HepG2 (cell line): ENCODE data around the gene SGMS1. TPM values are rescaled to one million over a fixed set of nuclear protein-coding genes. Genes with fewer than 3 reads are reported as not detected.
A peak's percentile ranks its signal among the peaks of the same experiment; 100 is the strongest.

Experiments
- ATAC-seq: fragments of 200-7000 bp; cut with Tn5 transposase; 3 replicates; pipeline ENCODE4 v1.9.1; 2020; ENCODE audit warnings: mild to moderate bottlenecking, moderate library complexity
- BruUV-seq: library from RNA; stranded (reverse); fragments of 400-500 nt; replicated peaks from 2 replicates; lab custom pipeline; 2021; lab: Mats Ljungman, UMichigan
- CTCF ChIA-PET: fragments of 300-600 bp; formaldehyde crosslinking; extraction: SDS; loops from one replicate; lab custom pipeline; 2021; ENCODE audit warnings: low total read pairs, inconsistent platforms, low intra/inter-chr PET ratio; lab: Yijun Ruan, JAX
- POLR2A ChIA-PET: fragments of 350-600 bp; sonication (Branson Sonifier 250); formaldehyde crosslinking; loops from one replicate; lab custom pipeline; 2020; ENCODE audit warnings: antibody characterized with exemption, inconsistent platforms; lab: Yijun Ruan, JAX
- DNase-seq: peaks from one replicate; pipeline ENCODE4 v3.0.0-alpha.2; 2015; ENCODE audit warnings: low spot score
- FAIRE-seq: peaks from 3 replicates; lab custom pipeline; 2011; peaks lifted over from hg19 to GRCh38; lab: Jason Lieb, UNC
- H2AFZ ChIP-seq: one replicate; pipeline ENCODE4 v1.6.1; 2011; ENCODE audit warnings: low read length, inconsistent platforms
- H3K27ac ChIP-seq: fragments of 300-600 bp; 3 replicates; pipeline ENCODE4 v1.8.0; 2011; ENCODE audit warnings: mixed run types, mild to moderate bottlenecking, mixed read lengths, low read length, inconsistent platforms; ENCODE audit not compliant: insufficient read depth; ENCODE audit errors: extremely low read length
- H3K27me3 ChIP-seq, 2 experiments: fragments of 200-600 bp in 1 of 2; 2 replicates in 1 of 2; 3 replicates in 1 of 2; pipeline versions ENCODE4 v1.6.0 to v1.8.0; 2011; ENCODE audit warnings: low read length in 2 of 2, mild to moderate bottlenecking in 2 of 2, moderate library complexity in 2 of 2, inconsistent platforms in 1 of 2; ENCODE audit not compliant: insufficient read depth in 2 of 2, control insufficient read depth in 1 of 2
- H3K36me3 ChIP-seq, 2 experiments: fragments of 200-600 bp in 1 of 2; replicated peaks in 1 of 2; 2 replicates in 1 of 2; 3 replicates in 1 of 2; pipeline versions ENCODE4 v1.5.1 to v1.8.0; 2011; ENCODE audit warnings: low read length in 2 of 2, inconsistent platforms in 1 of 2; ENCODE audit not compliant: insufficient read depth in 2 of 2, control insufficient read depth in 1 of 2
- H3K4me1 ChIP-seq: 2 replicates; pipeline ENCODE4 v1.5.1; 2012; ENCODE audit warnings: low read length, inconsistent platforms; ENCODE audit not compliant: insufficient read depth
- H3K4me2 ChIP-seq: 2 replicates; pipeline ENCODE4 v1.6.0; 2011; ENCODE audit warnings: low read depth, low read length, inconsistent platforms
- H3K4me3 ChIP-seq, 3 experiments: fragments of 200-600 bp in 1 of 3; sonication (generic), shearing (Covaris generic) in 1 of 3; replicated peaks in 1 of 3; 2 replicates each; pipeline ENCODE4 v1.5.1; 2011 to 2016; ENCODE audit warnings: low read length in 3 of 3, inconsistent platforms in 2 of 3, low read depth in 2 of 3, mild to moderate bottlenecking in 2 of 3, control low read depth in 1 of 3, mixed read lengths in 1 of 3; ENCODE audit not compliant: insufficient read depth in 1 of 3
- H3K79me2 ChIP-seq: one replicate; pipeline ENCODE4 v1.6.1; 2011; ENCODE audit warnings: low read length, inconsistent platforms; ENCODE audit not compliant: insufficient read depth
- H3K9ac ChIP-seq: 2 replicates; pipeline ENCODE4 v1.6.0; 2011; ENCODE audit warnings: mild to moderate bottlenecking, low read depth, low read length, inconsistent platforms; ENCODE audit not compliant: insufficient read depth
- H3K9me3 ChIP-seq: 2 replicates; pipeline ENCODE4 v1.5.1; 2012; ENCODE audit warnings: mild to moderate bottlenecking, low read length
- H4K20me1 ChIP-seq: 2 replicates; pipeline ENCODE4 v1.6.0; 2011; ENCODE audit warnings: inconsistent platforms, mild to moderate bottlenecking, low read length, moderate library complexity; ENCODE audit not compliant: insufficient read depth
- ATM ChIP-seq: fragments of 450-650 bp; IDR thresholded peaks from 2 replicates; pipeline ENCODE4 v1.7.1; 2017; ENCODE audit warnings: mild to moderate bottlenecking, borderline replicate concordance
- CCDC6 ChIP-seq: sonication (generic); formaldehyde crosslinking; IDR thresholded peaks from 2 replicates; pipeline ENCODE4 v1.8.1; 2022; ENCODE audit warnings: mild to moderate bottlenecking, missing genetic modification reagents, moderate library complexity
- DBP ChIP-seq: sonication (generic); formaldehyde crosslinking; IDR thresholded peaks from 2 replicates; pipeline ENCODE4 v1.4.0; 2020; ENCODE audit warnings: missing genetic modification reagents; ENCODE audit errors: not compliant biosample characterization
- GATAD2A ChIP-seq: IDR thresholded peaks from 2 replicates; pipeline ENCODE4 v1.6.1; 2016
- HOXA9 ChIP-seq: sonication (generic); formaldehyde crosslinking; IDR thresholded peaks from 2 replicates; pipeline ENCODE4 v1.8.1; 2022; ENCODE audit warnings: missing genetic modification reagents, mild to moderate bottlenecking, moderate library complexity, borderline replicate concordance
- KAT2B ChIP-seq: fragments of 150-350 bp; IDR thresholded peaks from 2 replicates; pipeline ENCODE4 v1.6.1; 2014; ENCODE audit warnings: low read depth, low read length, borderline replicate concordance
- KDM4B ChIP-seq: sonication (generic); formaldehyde crosslinking; IDR thresholded peaks from 2 replicates; pipeline ENCODE4 v1.4.0; 2020; ENCODE audit warnings: missing genetic modification reagents
- KDM5B ChIP-seq: sonication (generic); formaldehyde crosslinking; IDR thresholded peaks from 2 replicates; pipeline ENCODE4 v1.4.0; 2020; ENCODE audit warnings: missing genetic modification reagents, mild to moderate bottlenecking, borderline replicate concordance
- MATR3 ChIP-seq: sonication (generic); formaldehyde crosslinking; IDR thresholded peaks from 2 replicates; pipeline ENCODE4 v1.4.0; 2020; ENCODE audit warnings: missing genetic modification reagents
- PAXIP1 ChIP-seq: sonication (generic); formaldehyde crosslinking; conservative IDR thresholded peaks from 2 replicates; pipeline ENCODE4 v1.4.0; 2020; ENCODE audit warnings: mild to moderate bottlenecking, missing genetic modification reagents, moderate library complexity
- REPIN1 ChIP-seq: sonication (generic); formaldehyde crosslinking; IDR thresholded peaks from 2 replicates; pipeline ENCODE4 v1.8.0; 2022; ENCODE audit warnings: missing genetic modification reagents, low read depth, mild to moderate bottlenecking, borderline replicate concordance
- SNAI1 ChIP-seq: sonication (generic); formaldehyde crosslinking; IDR thresholded peaks from 2 replicates; pipeline ENCODE4 v1.5.0; 2020; ENCODE audit warnings: mild to moderate bottlenecking, missing genetic modification reagents, borderline replicate concordance
- ZBTB43 ChIP-seq: sonication (generic); formaldehyde crosslinking; conservative IDR thresholded peaks from 2 replicates; pipeline ENCODE4 v1.4.0; 2020; ENCODE audit warnings: missing genetic modification reagents
- ZNF24 ChIP-seq: fragments of 450-650 bp; IDR thresholded peaks from 2 replicates; pipeline ENCODE4 v1.6.1; 2017; ENCODE audit warnings: antibody characterized with exemption, mild to moderate bottlenecking
- ZNF354B ChIP-seq: sonication (generic); formaldehyde crosslinking; IDR thresholded peaks from 2 replicates; pipeline ENCODE4 v1.8.0; 2022; ENCODE audit warnings: mild to moderate bottlenecking, missing genetic modification reagents
- ZNF367 ChIP-seq: sonication (generic); formaldehyde crosslinking; IDR thresholded peaks from 2 replicates; pipeline ENCODE4 v1.4.0; 2020; ENCODE audit warnings: missing genetic modification reagents, borderline replicate concordance
- ZNF589 ChIP-seq: sonication (generic); formaldehyde crosslinking; conservative IDR thresholded peaks from 2 replicates; pipeline ENCODE4 v1.8.0; 2022; ENCODE audit warnings: mild to moderate bottlenecking, moderate library complexity, missing genetic modification reagents
- ZNF75D ChIP-seq: sonication (generic); formaldehyde crosslinking; IDR thresholded peaks from 2 replicates; pipeline ENCODE4 v1.8.1; 2023; ENCODE audit warnings: missing genetic modification reagents, mild to moderate bottlenecking, borderline replicate concordance
- ZNF773 ChIP-seq: sonication (generic); formaldehyde crosslinking; IDR thresholded peaks from 2 replicates; pipeline ENCODE4 v1.4.0; 2020; ENCODE audit warnings: missing genetic modification reagents, borderline replicate concordance
- WGBS: methylation state at CpG from one replicate; pipeline ENCODE4 v1.1.6; 2017; ENCODE audit warnings: low lambda C conversion rate; 5-methylcytosine and 5-hydroxymethylcytosine counted together
- in situ Hi-C: cut with HindIII; loops from 2 replicates; pipeline ENCODE4 v1.10.0; 2017; ENCODE audit warnings: low pct_unique_long_range_greater_than_20kb; ENCODE audit not compliant: extremely low pct_ligation_motif_present
- intact Hi-C: fragments of 100-400 bp; cut with micrococcal nuclease; formaldehyde crosslinking; loops from one replicate; pipeline ENCODE4 v1.10.0; 2022; ENCODE audit not compliant: unreplicated experiment
- polyA plus RNA-seq, 8 experiments: library from polyadenylated mRNA; depleted of rRNA in 3 of 8; stranded (reverse) in 7 of 8; unstranded in 1 of 8; fragments of >200 nt; fragmentation: Illumina TruSeq in 4 of 8; extraction: Trizol in 4 of 8; gene quantifications; 2 replicates each; pipeline versions ENCODE4 v1.2.1 to v1.2.3, GENCODE V29; 2011 to 2016; ENCODE audit warnings: low read depth in 4 of 8, missing spikeins in 1 of 8, mixed read lengths in 1 of 8; ENCODE audit not compliant: insufficient read depth in 1 of 8
- total RNA-seq, 5 experiments: library from RNA; depleted of rRNA; stranded (reverse); fragments of >200 nt; fragmentation: Illumina TruSeq; extraction: Trizol; gene quantifications; 2 replicates each; pipeline ENCODE4 v1.2.3, GENCODE V29; 2016; ENCODE audit warnings: low read depth in 1 of 5

The SGMS1 gene
- total and polyA plus RNA-seq, 2 of the 13 experiments (the other 11 are each of a cell fraction or from before 2014, with no cell fraction given), result 6.5 to 15.1 TPM

GRCh38 chr10:50286996-50287803 lies 336.6 kb downstream of the SGMS1 start:
- WGBS, result 52% methylated on average over 7 of the region's 9 CpGs
- no peak overlapping the region for H3K4me2 ChIP-seq
- FAIRE-seq, result no peak
- no peak overlapping the region for H2AFZ ChIP-seq
- H4K20me1 ChIP-seq, result no peaks in the 10 kb centered on the region
- no peaks in the 10 kb centered on the region for H3K9me3 ChIP-seq
- in situ Hi-C loops, result no loop called here
- peak; percentile 69 for ATAC-seq
- intact Hi-C loops, result no loop called here
- no peak overlapping the region for H3K9ac ChIP-seq
- H3K4me3 ChIP-seq, result no peak overlapping the region
- no TSS peak for BruUV-seq
- DNase-seq, result no peak
- H3K79me2 ChIP-seq, result no peaks in the 10 kb centered on the region
- TF ChIP-seq ZNF75D (CRISPR knock-in tag) (no peak), DBP (CRISPR knock-in tag) (no peak), ZNF24 (no peak), CCDC6 (CRISPR knock-in tag) (no peak), MATR3 (CRISPR knock-in tag) (no peak), ATM (no peak), REPIN1 (CRISPR knock-in tag) (no peak), KAT2B (no peak), ZNF354B (CRISPR knock-in tag) (no peak), KDM5B (CRISPR knock-in tag) (no peak), ZNF367 (CRISPR knock-in tag) (no peak), ZBTB43 (CRISPR knock-in tag) (no peak), ZNF589 (CRISPR knock-in tag) (no peak), HOXA9 (no peak), ZNF773 (CRISPR knock-in tag) (no peak), PAXIP1 (CRISPR knock-in tag) (no peak), GATAD2A (no peak), KDM4B (CRISPR knock-in tag) (no peak), SNAI1 (no peak)
- TF ChIP-seq, all 625 proteins: peak for 0
- POLR2A ChIA-PET, result no interaction called here
- H3K27ac ChIP-seq, result no peak overlapping the region
- CTCF ChIA-PET, result no interaction called here
- H3K27me3 ChIP-seq, result no peaks in the 10 kb centered on the region
- H3K4me1 ChIP-seq, result no peaks in the 10 kb centered on the region
- H3K36me3 ChIP-seq, result no peaks in the 10 kb centered on the region
